Measurements from ENCODE around the gene SDK2.

GRCh38 chr17:73589363-73589980 is 54.8 kb downstream of the SDK2 start:
- TF ChIP-seq, protein P1, sequence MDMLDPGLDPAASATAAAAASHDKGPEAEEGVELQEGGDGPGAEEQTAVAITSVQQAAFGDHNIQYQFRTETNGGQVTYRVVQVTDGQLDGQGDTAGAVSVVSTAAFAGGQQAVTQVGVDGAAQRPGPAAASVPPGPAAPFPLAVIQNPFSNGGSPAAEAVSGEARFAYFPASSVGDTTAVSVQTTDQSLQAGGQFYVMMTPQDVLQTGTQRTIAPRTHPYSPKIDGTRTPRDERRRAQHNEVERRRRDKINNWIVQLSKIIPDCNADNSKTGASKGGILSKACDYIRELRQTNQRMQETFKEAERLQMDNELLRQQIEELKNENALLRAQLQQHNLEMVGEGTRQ (IDR thresholded peaks at IDR 0.05; ENCODE audit: low read length), result no peak
- TF ChIP-seq SAP30 (IDR thresholded peaks at IDR 0.05; ENCODE audit: insufficient read depth, insufficient replicate concordance, low read length) (no peak), RNF2 (IDR thresholded peaks at IDR 0.05; ENCODE audit: borderline replicate concordance, low read depth, low read length, missing control alignments, poor library complexity, severe bottlenecking) (no peak), EP300 (IDR thresholded peaks at IDR 0.05; ENCODE audit: borderline replicate concordance in 1 of 2, low read depth in 2 of 2, low read length in 2 of 2) (no peak), POLR2A (IDR thresholded peaks at IDR 0.05; ENCODE audit: control extremely low read depth in 1 of 2, low read depth in 2 of 2, low read length in 2 of 2) (no peak), RAD21 (IDR thresholded peaks at IDR 0.05 in 1 of 2, conservative IDR thresholded peaks at IDR 0.05 in 1 of 2; ENCODE audit: low read depth in 2 of 2, low read length in 2 of 2) (no peak), SP1 (IDR thresholded peaks at IDR 0.05; ENCODE audit: low read depth, low read length) (no peak), POLR2AphosphoS5 (IDR thresholded peaks at IDR 0.05; ENCODE audit: low read depth, low read length) (no peak), EZH2 (IDR thresholded peaks at IDR 0.05; ENCODE audit: low read depth, low read length, severe bottlenecking) (no peak)
- TF ChIP-seq, protein P2, sequence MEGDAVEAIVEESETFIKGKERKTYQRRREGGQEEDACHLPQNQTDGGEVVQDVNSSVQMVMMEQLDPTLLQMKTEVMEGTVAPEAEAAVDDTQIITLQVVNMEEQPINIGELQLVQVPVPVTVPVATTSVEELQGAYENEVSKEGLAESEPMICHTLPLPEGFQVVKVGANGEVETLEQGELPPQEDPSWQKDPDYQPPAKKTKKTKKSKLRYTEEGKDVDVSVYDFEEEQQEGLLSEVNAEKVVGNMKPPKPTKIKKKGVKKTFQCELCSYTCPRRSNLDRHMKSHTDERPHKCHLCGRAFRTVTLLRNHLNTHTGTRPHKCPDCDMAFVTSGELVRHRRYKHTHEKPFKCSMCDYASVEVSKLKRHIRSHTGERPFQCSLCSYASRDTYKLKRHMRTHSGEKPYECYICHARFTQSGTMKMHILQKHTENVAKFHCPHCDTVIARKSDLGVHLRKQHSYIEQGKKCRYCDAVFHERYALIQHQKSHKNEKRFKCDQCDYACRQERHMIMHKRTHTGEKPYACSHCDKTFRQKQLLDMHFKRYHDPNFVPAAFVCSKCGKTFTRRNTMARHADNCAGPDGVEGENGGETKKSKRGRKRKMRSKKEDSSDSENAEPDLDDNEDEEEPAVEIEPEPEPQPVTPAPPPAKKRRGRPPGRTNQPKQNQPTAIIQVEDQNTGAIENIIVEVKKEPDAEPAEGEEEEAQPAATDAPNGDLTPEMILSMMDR (IDR thresholded peaks at IDR 0.05; ENCODE audit: control extremely low read depth in 1 of 3, insufficient read depth in 1 of 3, low read depth in 1 of 3, low read length in 3 of 3), result no peak
